SK-N-SH treated with all-trans-retinoic acid at 6 μM for 48 hours (cell line): ENCODE data around the gene AAGAB.

Experiments
- ATAC-seq: fragments of 200-7000 bp; cut with Tn5 transposase; 3 replicates; pipeline ENCODE4 v1.9.1; 2020; ENCODE audit warnings: mild to moderate bottlenecking, moderate library complexity
- ARNTL ChIP-seq: fragments of 450-650 bp; formaldehyde crosslinking; IDR thresholded peaks from 2 replicates; pipeline ENCODE4 v1.5.0; 2020; ENCODE audit warnings: low read depth, mild to moderate bottlenecking, moderate library complexity, borderline replicate concordance
- BACH2 ChIP-seq: fragments of 250-450 bp; sonication (Bioruptor Pico); IDR thresholded peaks from 2 replicates; pipeline ENCODE4 v1.9.0; 2021; ENCODE audit warnings: mild to moderate bottlenecking, borderline replicate concordance
- CSDC2 ChIP-seq: fragments of 250-450 bp; sonication (Bioruptor Pico); IDR thresholded peaks from 2 replicates; pipeline ENCODE4 v1.5.0; 2020; ENCODE audit warnings: mild to moderate bottlenecking, moderate library complexity
- ESRRG ChIP-seq: fragments of 250-450 bp; sonication (Bioruptor Pico); IDR thresholded peaks from 2 replicates; pipeline ENCODE4 v1.6.1; 2021; ENCODE audit warnings: mild to moderate bottlenecking
- GLIS3 ChIP-seq: fragments of 250-450 bp; sonication (Bioruptor Pico); IDR thresholded peaks from 2 replicates; pipeline ENCODE4 v1.5.0; 2020; ENCODE audit warnings: mild to moderate bottlenecking, moderate library complexity
- ISL1 ChIP-seq: fragments of 250-450 bp; sonication (Bioruptor Pico); IDR thresholded peaks from 2 replicates; pipeline ENCODE4 v2.1.2; 2022; ENCODE audit warnings: mild to moderate bottlenecking, moderate library complexity
- OSR1 ChIP-seq: fragments of 250-450 bp; sonication (Bioruptor Pico); IDR thresholded peaks from 2 replicates; pipeline ENCODE4 v1.8.0; 2022; ENCODE audit warnings: moderate library complexity, mild to moderate bottlenecking, inconsistent platforms
- PPARA ChIP-seq: fragments of 250-450 bp; sonication (Bioruptor Pico); IDR thresholded peaks from 2 replicates; pipeline ENCODE4 v1.5.0; 2020; ENCODE audit warnings: mild to moderate bottlenecking, borderline replicate concordance
- RARB ChIP-seq: fragments of 250-450 bp; sonication (Bioruptor Pico); IDR thresholded peaks from 2 replicates; pipeline ENCODE4 v1.8.0; 2021; ENCODE audit warnings: mild to moderate bottlenecking, moderate library complexity
- SNAI2 ChIP-seq: fragments of 250-450 bp; sonication (Bioruptor Pico); IDR thresholded peaks from 2 replicates; pipeline ENCODE4 v1.5.0; 2020; ENCODE audit warnings: mild to moderate bottlenecking, moderate library complexity
- TCF4 ChIP-seq: fragments of 250-450 bp; sonication (Bioruptor Pico); IDR thresholded peaks from 2 replicates; pipeline ENCODE4 v1.8.0; 2021; ENCODE audit warnings: mild to moderate bottlenecking, moderate library complexity, borderline replicate concordance
- TOX ChIP-seq: fragments of 250-450 bp; sonication (Bioruptor Pico); IDR thresholded peaks from 2 replicates; pipeline ENCODE4 v1.8.0; 2021; ENCODE audit warnings: mild to moderate bottlenecking, moderate library complexity, borderline replicate concordance
- ZC3H10 ChIP-seq: fragments of 250-450 bp; sonication (Bioruptor Pico); IDR thresholded peaks from 2 replicates; pipeline ENCODE4 v1.5.1; 2021; ENCODE audit warnings: mild to moderate bottlenecking, moderate library complexity
- ZFP3 ChIP-seq: fragments of 250-450 bp; sonication (Bioruptor Pico); IDR thresholded peaks from 2 replicates; pipeline ENCODE4 v1.5.0; 2020; ENCODE audit warnings: mild to moderate bottlenecking, moderate library complexity
- ZNF565 ChIP-seq: fragments of 450-650 bp; formaldehyde crosslinking; conservative IDR thresholded peaks from 2 replicates; pipeline ENCODE4 v1.5.0; 2020; ENCODE audit warnings: low read depth, mild to moderate bottlenecking, moderate library complexity
- ZNF70 ChIP-seq: fragments of 450-650 bp; formaldehyde crosslinking; IDR thresholded peaks from 2 replicates; pipeline ENCODE4 v1.5.0; 2020; ENCODE audit warnings: mild to moderate bottlenecking, moderate library complexity
- ZNF8 ChIP-seq: fragments of 450-650 bp; formaldehyde crosslinking; IDR thresholded peaks from 2 replicates; pipeline ENCODE4 v1.5.0; 2020; ENCODE audit warnings: mild to moderate bottlenecking, moderate library complexity
- TF ChIP-seq, protein P1 (sequence below): fragments of 250-450 bp; sonication (Bioruptor Pico); IDR thresholded peaks from 2 replicates; pipeline ENCODE4 v1.5.1; 2020; ENCODE audit warnings: low read depth, mild to moderate bottlenecking, moderate library complexity
- TF ChIP-seq, protein P2 (sequence below): fragments of 250-450 bp; sonication (Bioruptor Pico); IDR thresholded peaks from 2 replicates; pipeline ENCODE4 v1.8.0; 2020; ENCODE audit warnings: mild to moderate bottlenecking, moderate library complexity, borderline replicate concordance
- TF ChIP-seq, protein P3 (sequence below): fragments of 250-450 bp; sonication (Bioruptor Pico); IDR thresholded peaks from 2 replicates; pipeline ENCODE4 v1.8.0; 2021; ENCODE audit warnings: low read depth, mild to moderate bottlenecking, moderate library complexity, borderline replicate concordance
- TF ChIP-seq, protein P4 (sequence below): fragments of 250-450 bp; sonication (Bioruptor Pico); IDR thresholded peaks from 2 replicates; pipeline ENCODE4 v1.5.0; 2020; ENCODE audit warnings: mild to moderate bottlenecking, moderate library complexity
- TF ChIP-seq, protein P5 (sequence below): fragments of 250-450 bp; sonication (Bioruptor Pico); IDR thresholded peaks from 2 replicates; pipeline ENCODE4 v1.5.1; 2021; ENCODE audit warnings: mild to moderate bottlenecking, moderate library complexity

The AAGAB gene

DNA sequence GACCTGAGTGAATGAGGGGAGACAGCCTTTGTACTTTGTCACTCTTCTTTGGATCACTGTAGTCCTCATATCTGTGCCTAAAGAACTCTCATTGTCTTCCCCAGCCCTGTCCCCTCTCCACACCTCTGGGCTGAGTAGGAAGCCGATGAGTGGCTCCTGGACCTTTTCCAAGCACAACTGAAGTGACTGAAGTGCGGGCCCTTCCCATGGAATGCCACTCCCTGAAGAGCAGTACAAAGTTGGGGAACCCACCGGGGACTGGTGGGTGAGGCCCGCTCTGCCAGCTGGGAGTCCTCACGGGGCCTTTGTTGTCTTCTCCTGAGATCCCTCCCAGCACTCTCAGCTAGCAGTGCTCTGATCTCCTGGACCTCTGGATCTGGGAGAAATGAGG lies 90.1 kb downstream of the AAGAB start:
- TF ChIP-seq ESRRG, result no peak
- TF ChIP-seq SNAI2 (CRISPR knock-in tag), result no peak
- TF ChIP-seq GLIS3 (CRISPR knock-in tag), result no peak
- TF ChIP-seq TOX (CRISPR knock-in tag), result no peak
- no peak for TF ChIP-seq OSR1
- no peak for TF ChIP-seq BACH2
- TF ChIP-seq, protein P1, sequence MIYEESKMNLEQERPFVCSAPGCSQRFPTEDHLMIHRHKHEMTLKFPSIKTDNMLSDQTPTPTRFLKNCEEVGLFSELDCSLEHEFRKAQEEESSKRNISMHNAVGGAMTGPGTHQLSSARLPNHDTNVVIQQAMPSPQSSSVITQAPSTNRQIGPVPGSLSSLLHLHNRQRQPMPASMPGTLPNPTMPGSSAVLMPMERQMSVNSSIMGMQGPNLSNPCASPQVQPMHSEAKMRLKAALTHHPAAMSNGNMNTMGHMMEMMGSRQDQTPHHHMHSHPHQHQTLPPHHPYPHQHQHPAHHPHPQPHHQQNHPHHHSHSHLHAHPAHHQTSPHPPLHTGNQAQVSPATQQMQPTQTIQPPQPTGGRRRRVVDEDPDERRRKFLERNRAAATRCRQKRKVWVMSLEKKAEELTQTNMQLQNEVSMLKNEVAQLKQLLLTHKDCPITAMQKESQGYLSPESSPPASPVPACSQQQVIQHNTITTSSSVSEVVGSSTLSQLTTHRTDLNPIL, result no peak
- TF ChIP-seq, protein P2, sequence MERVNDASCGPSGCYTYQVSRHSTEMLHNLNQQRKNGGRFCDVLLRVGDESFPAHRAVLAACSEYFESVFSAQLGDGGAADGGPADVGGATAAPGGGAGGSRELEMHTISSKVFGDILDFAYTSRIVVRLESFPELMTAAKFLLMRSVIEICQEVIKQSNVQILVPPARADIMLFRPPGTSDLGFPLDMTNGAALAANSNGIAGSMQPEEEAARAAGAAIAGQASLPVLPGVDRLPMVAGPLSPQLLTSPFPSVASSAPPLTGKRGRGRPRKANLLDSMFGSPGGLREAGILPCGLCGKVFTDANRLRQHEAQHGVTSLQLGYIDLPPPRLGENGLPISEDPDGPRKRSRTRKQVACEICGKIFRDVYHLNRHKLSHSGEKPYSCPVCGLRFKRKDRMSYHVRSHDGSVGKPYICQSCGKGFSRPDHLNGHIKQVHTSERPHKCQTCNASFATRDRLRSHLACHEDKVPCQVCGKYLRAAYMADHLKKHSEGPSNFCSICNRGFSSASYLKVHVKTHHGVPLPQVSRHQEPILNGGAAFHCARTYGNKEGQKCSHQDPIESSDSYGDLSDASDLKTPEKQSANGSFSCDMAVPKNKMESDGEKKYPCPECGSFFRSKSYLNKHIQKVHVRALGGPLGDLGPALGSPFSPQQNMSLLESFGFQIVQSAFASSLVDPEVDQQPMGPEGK, result no peak
- TF ChIP-seq, protein P3, sequence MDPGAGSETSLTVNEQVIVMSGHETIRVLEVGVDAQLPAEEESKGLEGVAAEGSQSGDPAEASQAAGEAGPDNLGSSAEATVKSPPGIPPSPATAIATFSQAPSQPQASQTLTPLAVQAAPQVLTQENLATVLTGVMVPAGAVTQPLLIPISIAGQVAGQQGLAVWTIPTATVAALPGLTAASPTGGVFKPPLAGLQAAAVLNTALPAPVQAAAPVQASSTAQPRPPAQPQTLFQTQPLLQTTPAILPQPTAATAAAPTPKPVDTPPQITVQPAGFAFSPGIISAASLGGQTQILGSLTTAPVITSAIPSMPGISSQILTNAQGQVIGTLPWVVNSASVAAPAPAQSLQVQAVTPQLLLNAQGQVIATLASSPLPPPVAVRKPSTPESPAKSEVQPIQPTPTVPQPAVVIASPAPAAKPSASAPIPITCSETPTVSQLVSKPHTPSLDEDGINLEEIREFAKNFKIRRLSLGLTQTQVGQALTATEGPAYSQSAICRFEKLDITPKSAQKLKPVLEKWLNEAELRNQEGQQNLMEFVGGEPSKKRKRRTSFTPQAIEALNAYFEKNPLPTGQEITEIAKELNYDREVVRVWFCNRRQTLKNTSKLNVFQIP (CRISPR knock-in tag), result no peak
- no peak for TF ChIP-seq ZNF70
- no peak for TF ChIP-seq ZFP3 (CRISPR knock-in tag)
- TF ChIP-seq ZNF8 (CRISPR knock-in tag), result no peak
- no peak for TF ChIP-seq ISL1 (CRISPR knock-in tag)
- no peak for TF ChIP-seq RARB (CRISPR knock-in tag)
- no peak for TF ChIP-seq ZC3H10 (CRISPR knock-in tag)
- no peak for TF ChIP-seq ZNF565
- TF ChIP-seq ARNTL (CRISPR knock-in tag), result no peak
- TF ChIP-seq, protein P4, sequence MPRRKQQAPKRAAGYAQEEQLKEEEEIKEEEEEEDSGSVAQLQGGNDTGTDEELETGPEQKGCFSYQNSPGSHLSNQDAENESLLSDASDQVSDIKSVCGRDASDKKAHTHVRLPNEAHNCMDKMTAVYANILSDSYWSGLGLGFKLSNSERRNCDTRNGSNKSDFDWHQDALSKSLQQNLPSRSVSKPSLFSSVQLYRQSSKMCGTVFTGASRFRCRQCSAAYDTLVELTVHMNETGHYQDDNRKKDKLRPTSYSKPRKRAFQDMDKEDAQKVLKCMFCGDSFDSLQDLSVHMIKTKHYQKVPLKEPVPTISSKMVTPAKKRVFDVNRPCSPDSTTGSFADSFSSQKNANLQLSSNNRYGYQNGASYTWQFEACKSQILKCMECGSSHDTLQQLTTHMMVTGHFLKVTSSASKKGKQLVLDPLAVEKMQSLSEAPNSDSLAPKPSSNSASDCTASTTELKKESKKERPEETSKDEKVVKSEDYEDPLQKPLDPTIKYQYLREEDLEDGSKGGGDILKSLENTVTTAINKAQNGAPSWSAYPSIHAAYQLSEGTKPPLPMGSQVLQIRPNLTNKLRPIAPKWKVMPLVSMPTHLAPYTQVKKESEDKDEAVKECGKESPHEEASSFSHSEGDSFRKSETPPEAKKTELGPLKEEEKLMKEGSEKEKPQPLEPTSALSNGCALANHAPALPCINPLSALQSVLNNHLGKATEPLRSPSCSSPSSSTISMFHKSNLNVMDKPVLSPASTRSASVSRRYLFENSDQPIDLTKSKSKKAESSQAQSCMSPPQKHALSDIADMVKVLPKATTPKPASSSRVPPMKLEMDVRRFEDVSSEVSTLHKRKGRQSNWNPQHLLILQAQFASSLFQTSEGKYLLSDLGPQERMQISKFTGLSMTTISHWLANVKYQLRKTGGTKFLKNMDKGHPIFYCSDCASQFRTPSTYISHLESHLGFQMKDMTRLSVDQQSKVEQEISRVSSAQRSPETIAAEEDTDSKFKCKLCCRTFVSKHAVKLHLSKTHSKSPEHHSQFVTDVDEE (CRISPR knock-in tag), result no peak
- no peak for TF ChIP-seq PPARA
- no peak for TF ChIP-seq CSDC2 (CRISPR knock-in tag)
- ATAC-seq, result no peak

DNA sequence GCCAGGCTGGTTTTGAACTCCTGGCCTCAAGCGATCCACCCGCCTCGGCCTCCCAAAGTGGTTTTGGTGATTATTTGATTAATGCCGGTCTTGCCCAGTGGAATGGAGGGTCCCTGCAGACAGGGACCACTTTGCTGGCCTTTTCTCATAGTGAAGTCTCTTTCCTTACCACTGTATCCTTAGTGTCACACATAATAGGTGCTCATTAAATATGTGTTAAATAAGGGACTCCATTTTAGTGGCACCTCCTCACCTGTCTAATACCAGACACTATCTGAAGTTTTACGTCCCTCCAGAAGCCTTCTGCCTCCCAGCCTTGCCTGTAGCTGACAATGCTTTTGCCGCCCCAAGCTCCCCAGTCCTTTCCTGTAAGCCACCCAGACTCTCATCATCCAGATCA lies 91.3 kb downstream of the AAGAB start:
- TF ChIP-seq, protein P4 (CRISPR knock-in tag), result no peak
- TF ChIP-seq TOX (CRISPR knock-in tag), result no peak
- TF ChIP-seq TCF4, result no peak
- TF ChIP-seq BACH2, result no peak
- no peak for TF ChIP-seq ZNF8 (CRISPR knock-in tag)
- TF ChIP-seq, protein P5, sequence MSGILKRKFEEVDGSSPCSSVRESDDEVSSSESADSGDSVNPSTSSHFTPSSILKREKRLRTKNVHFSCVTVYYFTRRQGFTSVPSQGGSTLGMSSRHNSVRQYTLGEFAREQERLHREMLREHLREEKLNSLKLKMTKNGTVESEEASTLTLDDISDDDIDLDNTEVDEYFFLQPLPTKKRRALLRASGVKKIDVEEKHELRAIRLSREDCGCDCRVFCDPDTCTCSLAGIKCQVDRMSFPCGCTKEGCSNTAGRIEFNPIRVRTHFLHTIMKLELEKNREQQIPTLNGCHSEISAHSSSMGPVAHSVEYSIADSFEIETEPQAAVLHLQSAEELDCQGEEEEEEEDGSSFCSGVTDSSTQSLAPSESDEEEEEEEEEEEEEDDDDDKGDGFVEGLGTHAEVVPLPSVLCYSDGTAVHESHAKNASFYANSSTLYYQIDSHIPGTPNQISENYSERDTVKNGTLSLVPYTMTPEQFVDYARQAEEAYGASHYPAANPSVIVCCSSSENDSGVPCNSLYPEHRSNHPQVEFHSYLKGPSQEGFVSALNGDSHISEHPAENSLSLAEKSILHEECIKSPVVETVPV (CRISPR knock-in tag), result no peak
- TF ChIP-seq CSDC2 (CRISPR knock-in tag), result no peak
- TF ChIP-seq, protein P2, result no peak
- TF ChIP-seq, protein P1, result no peak
- TF ChIP-seq PPARA, result no peak
- TF ChIP-seq ARNTL (CRISPR knock-in tag), result no peak
- TF ChIP-seq ZNF565, result no peak
- TF ChIP-seq, protein P3 (CRISPR knock-in tag), result no peak
- no peak for TF ChIP-seq RARB (CRISPR knock-in tag)
- ATAC-seq, result no peak
